K562 (cell line): ENCODE measurements around the gene ZNF487. TPM values are rescaled to one million over a fixed set of nuclear protein-coding genes. Genes with fewer than 3 reads are reported as not detected.

Experiments
- AFF4 ChIP-seq: sonication (generic); formaldehyde crosslinking; IDR thresholded peaks from 2 replicates; pipeline ENCODE4 v1.8.0; 2023; ENCODE audit warnings: mild to moderate bottlenecking, missing genetic modification reagents
- CBX1 ChIP-seq: sonication (generic); IDR thresholded peaks from 2 replicates; pipeline ENCODE4 v1.6.1; 2016; ENCODE audit warnings: antibody characterized with exemption, low read depth, mild to moderate bottlenecking
- CC2D1A ChIP-seq: fragments of 450-650 bp; IDR thresholded peaks from 2 replicates; pipeline ENCODE4 v1.6.1; 2017; ENCODE audit warnings: mild to moderate bottlenecking
- CGGBP1 ChIP-seq: fragments of 250-450 bp; sonication (Bioruptor Pico); IDR thresholded peaks from 2 replicates; pipeline ENCODE4 v1.9.0; 2021; ENCODE audit warnings: mild to moderate bottlenecking
- CREB3L1 ChIP-seq: fragments of 450-650 bp; IDR thresholded peaks from 2 replicates; pipeline ENCODE4 v1.6.1; 2014; ENCODE audit warnings: low read depth, mild to moderate bottlenecking, moderate library complexity, borderline replicate concordance
- ELK1 ChIP-seq: sonication (generic); formaldehyde crosslinking; IDR thresholded peaks from 2 replicates; pipeline ENCODE4 v1.8.1; 2022; ENCODE audit warnings: missing genetic modification reagents
- ETS1 ChIP-seq: conservative IDR thresholded peaks from 2 replicates; pipeline ENCODE4 v1.6.1; 2011; ENCODE audit warnings: low read depth, mild to moderate bottlenecking, low read length; ENCODE audit not compliant: control insufficient read depth
- HNRNPL ChIP-seq: fragments of 200-400 bp; formaldehyde crosslinking; IDR thresholded peaks from 2 replicates; pipeline ENCODE4 v1.6.1; 2017; ENCODE audit warnings: low read depth, mild to moderate bottlenecking, low read length
- JUNB ChIP-seq: fragments of 450-650 bp; formaldehyde crosslinking; conservative IDR thresholded peaks from 2 replicates; pipeline ENCODE4 v1.4.0; 2020; ENCODE audit warnings: mild to moderate bottlenecking
- LCOR ChIP-seq: sonication (generic); formaldehyde crosslinking; IDR thresholded peaks from 2 replicates; pipeline ENCODE4 v1.8.0; 2022; ENCODE audit warnings: mild to moderate bottlenecking, missing genetic modification reagents
- PML ChIP-seq: IDR thresholded peaks from 2 replicates; pipeline ENCODE4 v1.6.1; 2012; ENCODE audit warnings: low read length, inconsistent platforms
- POLR2AphosphoS2 ChIP-seq: IDR thresholded peaks from 2 replicates; pipeline ENCODE4 v1.6.1; 2012; ENCODE audit warnings: low read length, improper control_type of control experiment
- TFE3 ChIP-seq: fragments of 450-650 bp; formaldehyde crosslinking; IDR thresholded peaks from 2 replicates; pipeline ENCODE4 v1.4.0; 2020; ENCODE audit warnings: mild to moderate bottlenecking, mixed read lengths
- TSC22D4 ChIP-seq: fragments of 450-650 bp; IDR thresholded peaks from 2 replicates; pipeline ENCODE4 v1.6.1; 2016; ENCODE audit warnings: missing genetic modification characterization, missing biosample characterization, control low read depth
- USF1 ChIP-seq: sonication (generic); formaldehyde crosslinking; IDR thresholded peaks from 2 replicates; pipeline ENCODE4 v1.9.0; 2022; ENCODE audit warnings: mild to moderate bottlenecking, missing genetic modification reagents
- WHSC1 ChIP-seq: IDR thresholded peaks from one replicate; pipeline ENCODE4 v1.6.1; 2012; ENCODE audit warnings: low read length, control low read depth, inconsistent platforms
- ZC3H11A ChIP-seq: IDR thresholded peaks from 2 replicates; pipeline ENCODE4 v1.6.1; 2012; ENCODE audit warnings: low read depth, low read length, improper control_type of control experiment
- polyA plus RNA-seq, 8 experiments: library from polyadenylated mRNA; depleted of rRNA in 4 of 8; stranded (reverse) in 5 of 8; unstranded in 3 of 8; fragments of >200 nt; fragmentation: Nextera tagmentation in 2 of 8; fragmentation: Illumina TruSeq in 1 of 8; extraction: Ambion mirVana in 2 of 8; extraction: Trizol in 1 of 8; gene quantifications; 2 replicates each; pipeline versions ENCODE4 v1.2.1 to v1.2.3, GENCODE V29; 2011 to 2014; ENCODE audit warnings: inconsistent platforms in 1 of 8, missing spikeins in 1 of 8
- total RNA-seq, 7 experiments: library from RNA; depleted of rRNA in 6 of 7; stranded (reverse); fragments of >200 nt in 6 of 7; fragmentation: Illumina TruSeq in 2 of 7; extraction: Trizol in 2 of 7; gene quantifications; 2 replicates each; pipeline versions ENCODE4 v1.2.1 to v1.2.3, GENCODE V29; 2011 to 2021; ENCODE audit warnings: low replicate concordance in 1 of 7

ZNF487 gene
- total and polyA plus RNA-seq, 9 of the 15 experiments (the other 6 are each of a cell fraction or from before 2014, with no cell fraction given): 1.9 to 6.5 (median 4.2) TPM

GRCh38 chr10:43407576-43408330 is 29.2 kb upstream of the ZNF487 start (continued):
- TF ChIP-seq TFE3 (no peak), ELK1 (CRISPR knock-in tag) (no peak), USF1 (CRISPR knock-in tag) (peak; percentile 91), CBX1 (peak; percentile 45; the same call in 1 of the 2 replicates), ZC3H11A (0 out of 2 replicates have a peak, but pooled peaks have one; percentile 22), TSC22D4 (no peak), ETS1 (peak; percentile 50), HNRNPL (no peak; the same call in 1 of the 2 replicates), CGGBP1 (CRISPR knock-in tag) (no peak), CREB3L1 (peak; percentile 79), WHSC1 (no peak), JUNB (no peak), POLR2AphosphoS2 (peak; percentile 85), CC2D1A (peak; percentile 23; the same call in 1 of the 2 replicates), LCOR (CRISPR knock-in tag) (no peak), PML (peak; percentile 82), AFF4 (CRISPR knock-in tag) (0 out of 2 replicates have a peak, but pooled peaks have one; percentile 12)
